Pancreas (tissue), 10 donors: Measurements from ENCODE around the gene NPM1. TPM values are rescaled to one million over a fixed set of nuclear protein-coding genes. Genes with fewer than 3 reads are reported as not detected.

Source experiments
- ATAC-seq, 4 donors: fragments of 200-7000 bp; cut with Tn5 transposase; one replicate each; pipeline versions ENCODE4 v1.8.0 to v1.9.1; 2020; ENCODE audit warnings: mild to moderate bottlenecking in 4 of 4, moderate library complexity in 4 of 4
- DNase-seq, 6 donors: peaks; one replicate each; pipeline ENCODE4 v3.0.0-alpha.2; 2020
- FAIRE-seq: peaks from 2 replicates; lab custom pipeline; 2012; peaks lifted over from hg19 to GRCh38; lab: Jason Lieb, UNC
- H3K27ac ChIP-seq, 4 donors: fragments of 200-600 bp; sonication (generic); 1 replicate in 3 of 4; 2 replicates in 1 of 4; pipeline versions ENCODE4 v1.5.0 to v1.8.0; 2020
- H3K27me3 ChIP-seq, 4 donors: fragments of 200-600 bp; one replicate each; pipeline ENCODE4 v1.8.0; 2021
- H3K36me3 ChIP-seq, 3 donors: fragments of 200-600 bp; sonication (generic) in 1 of 3; one replicate each; pipeline versions ENCODE4 v1.5.0 to v1.8.0; 2020 to 2021
- H3K4me1 ChIP-seq, 3 donors: fragments of 200-600 bp; one replicate each; pipeline ENCODE4 v1.8.0; 2021
- H3K4me3 ChIP-seq, 4 donors: fragments of 200-600 bp; sonication (generic) in 2 of 4; one replicate each; pipeline versions ENCODE4 v1.5.0 to v1.8.0; 2020 to 2021
- H3K9me3 ChIP-seq, 4 donors: fragments of 200-600 bp; one replicate each; pipeline ENCODE4 v1.8.0; 2021
- CTCF ChIP-seq, 4 donors: fragments of 200-600 bp; sonication (generic) in 3 of 4; IDR thresholded peaks; one replicate each; pipeline versions ENCODE4 v1.5.0 to v1.8.0; 2021; ENCODE audit warnings: antibody characterized with exemption in 4 of 4
- WGBS, 2 donors: extraction: QIAGEN DNeasy Blood & Tissue Kit; methylation state at CpG; one replicate each; pipeline ENCODE4 v1.1.7; 2013; 5-methylcytosine and 5-hydroxymethylcytosine counted together
- intact Hi-C, 3 donors: fragments of 100-400 bp; cut with DNase I; formaldehyde crosslinking; loops; one replicate each; pipeline versions ENCODE4 v1.11.1 to v1.14.2; 2022
- polyA plus RNA-seq, 2 donors: library from polyadenylated mRNA; stranded (reverse); fragments of 200-250 nt; gene quantifications; one replicate each; pipeline ENCODE4 v1.2.3, GENCODE V29; 2013
- total RNA-seq, 6 donors: library from RNA; stranded (reverse); fragmentation: NEBNext Ultra II Directional in 4 of 6; extraction: Animal tissue kit (Norgen Biotek cat#: 25700) in 4 of 6; gene quantifications; one replicate each; pipeline versions ENCODE4 v1.2.1 to v1.2.4, GENCODE V29; 2021 to 2023
- donor health status: healthy with polysubstance abuse.
- donor health status: DM: no; HTN: no; CAD: no; lungs with moderate emphysema.
- donor health status: DM: no; HTN: no; CAD: no.
- donor health status: control.
- donor health status: control.
- donor health status: Bipolar disorder and iron deficiency.
- donor health status: DM: yes; HTN: yes; CAD: no.
- donor health status: DM: no; HTN: no; CAD: no.
- donor health status: DM: no; HTN: no; CAD: no.
- donor health status: DM: yes; HTN: yes; CAD: no.

NPM1 gene
- total and polyA plus RNA-seq, 8 donors, result 412 to 942 (median 682) TPM

- Histone ChIP-seq H3K4me1 (no peaks in the 10 kb centered on the region), H3K27me3 (no peaks in the 10 kb centered on the region), H3K9me3 (no peaks in the 10 kb centered on the region), H3K36me3 (no peaks in the 10 kb centered on the region), H3K4me3 (no peak overlapping the region), H3K27ac (no peak overlapping the region)
- ATAC-seq (no peak), DNase-seq (no peak), FAIRE-seq (no peak)
- intact Hi-C loops, result no loop called here
- TF ChIP-seq CTCF (IDR thresholded peaks at IDR 0.05), result no peak
- WGBS, 2 donors, result 85 to 87% methylated on average over 5 of the region's 5 CpGs
These were observed 59.6 kb downstream of the NPM1 start for GRCh38 chr5:171447226-171447625.

- Histone ChIP-seq H3K27ac (no peak overlapping the region), H3K27me3 (no peaks in the 10 kb centered on the region), H3K4me3 (no peak overlapping the region), H3K9me3 (no peaks in the 10 kb centered on the region), H3K36me3 (no peaks in the 10 kb centered on the region), H3K4me1 (no peaks in the 10 kb centered on the region)
- no peak for ATAC-seq
- DNase-seq, result peak in 1 of 6 donors; percentile 23
- intact Hi-C loops, result no loop called here
- WGBS, 2 donors, result 81 to 87% methylated on average over 10 of the region's 10 CpGs
- TF ChIP-seq CTCF (IDR thresholded peaks at IDR 0.05), result no peak
- no peak for FAIRE-seq
These were observed 61.8 kb downstream of the NPM1 start for GRCh38 chr5:171449426-171449825.

GRCh38 chr5:171450423-171451331, 63.0 kb downstream of the NPM1 start:
- intact Hi-C loops, result no loop called here
- Histone ChIP-seq H3K4me1 (no peaks in the 10 kb centered on the region), H3K36me3 (no peaks in the 10 kb centered on the region), H3K27me3 (no peaks in the 10 kb centered on the region), H3K9me3 (no peaks in the 10 kb centered on the region), H3K4me3 (peak overlapping the region in 2 of 4 donors; percentile 31 to 38), H3K27ac (peak overlapping the region in 2 of 4 donors; percentile 8 to 60)
- TF ChIP-seq CTCF (IDR thresholded peaks at IDR 0.05), result no peak
- 30 to 31% methylated on average over 62 to 88 of the region's 88 CpGs for WGBS, 2 donors
- FAIRE-seq (no peak), ATAC-seq (peak; percentile 60 to 83 (median 68)), DNase-seq (peak in 1 of 6 donors; percentile 14)

GRCh38 chr5:171451421-171451820, 63.8 kb downstream of the NPM1 start:
- H3K27ac ChIP-seq, result no peak overlapping the region
- ATAC-seq, result no peak

More at GRCh38 chr5:171451421-171451820, 63.8 kb downstream of the NPM1 start:
- Histone ChIP-seq H3K9me3 (no peaks in the 10 kb centered on the region), H3K4me3 (no peak overlapping the region), H3K36me3 (no peaks in the 10 kb centered on the region), H3K4me1 (no peaks in the 10 kb centered on the region), H3K27me3 (no peaks in the 10 kb centered on the region)
- FAIRE-seq (no peak), DNase-seq (no peak)
- intact Hi-C loops, result no loop called here
- no peak for TF ChIP-seq CTCF (IDR thresholded peaks at IDR 0.05)
- WGBS, 2 donors, result 86 to 92% methylated on average over 17 of the region's 17 CpGs
